Measurements from ENCODE around the gene SLC9A8. TPM values are rescaled to one million over a fixed set of nuclear protein-coding genes. Genes with fewer than 3 reads are reported as not detected.

Gene SLC9A8
- total and polyA plus RNA-seq, 9 of the 15 experiments (the other 6 are each of a cell fraction or from before 2014, with no cell fraction given) = 0.56 to 9.7 (median 5.0) TPM

GRCh38 chr20:49935746-49936152, 123.1 kb downstream of the SLC9A8 start (continued):
- TF ChIP-seq ZNF24 (IDR thresholded peaks at IDR 0.05) = no peak
- no peak for TF ChIP-seq NFIX (CRISPR knock-in tag; IDR thresholded peaks at IDR 0.05; ENCODE audit: low read depth)
- no peak for TF ChIP-seq ZNF512 (tag; IDR thresholded peaks at IDR 0.05)
- TF ChIP-seq MEF2A (IDR thresholded peaks at IDR 0.05; ENCODE audit: control insufficient read depth, low read depth, low read length) = peak; percentile 32; the same call in 1 of the 2 replicates
- no peak for TF ChIP-seq RBM17 (IDR thresholded peaks at IDR 0.05; ENCODE audit: borderline replicate concordance, low read depth, low read length)
- no peak for TF ChIP-seq HMGXB4 (CRISPR knock-in tag; IDR thresholded peaks at IDR 0.05)
- TF ChIP-seq BRF2 (IDR thresholded peaks at IDR 0.05; ENCODE audit: borderline replicate concordance, insufficient read depth, insufficient read length) = no peak
- no peak for TF ChIP-seq ZNF263 (CRISPR knock-in tag; IDR thresholded peaks at IDR 0.05; ENCODE audit: borderline replicate concordance)
- TF ChIP-seq TFE3 (CRISPR knock-in tag; IDR thresholded peaks at IDR 0.05) = no peak
- no peak for TF ChIP-seq ZNF431 (CRISPR knock-in tag; IDR thresholded peaks at IDR 0.05)
- TF ChIP-seq ZBTB43 (CRISPR knock-in tag; IDR thresholded peaks at IDR 0.05) = no peak
- TF ChIP-seq MTA1 (IDR thresholded peaks at IDR 0.05; ENCODE audit: borderline replicate concordance) = no peak
- no peak for TF ChIP-seq ZNF239 (CRISPR knock-in tag; IDR thresholded peaks at IDR 0.05)
- no peak for TF ChIP-seq BRD9 (IDR thresholded peaks at IDR 0.05; ENCODE audit: low read depth, partially characterized antibody)
- TF ChIP-seq PCBP1 (IDR thresholded peaks at IDR 0.05; ENCODE audit: low read depth, low read length, poor library complexity, severe bottlenecking) = no peak
- peak; percentile 92 for TF ChIP-seq ADNP (tag; IDR thresholded peaks at IDR 0.05)
- TF ChIP-seq ARNT (IDR thresholded peaks at IDR 0.05) = peak; percentile 8 to 22; a peak in 2 of 4 replicates
- TF ChIP-seq RBFOX2 (IDR thresholded peaks at IDR 0.05; ENCODE audit: low read depth, low read length) = no peak
- TF ChIP-seq ZC3H8 (IDR thresholded peaks at IDR 0.05) = no peak
- TF ChIP-seq ZNF740 (CRISPR knock-in tag; IDR thresholded peaks at IDR 0.05) = no peak
- TF ChIP-seq ZNF740 (tag; IDR thresholded peaks at IDR 0.05) = no peak

Measured in K562 (cell line).